Stimulated activated CD4-positive, alpha-beta T cell treated with anti-CD3 and anti-CD28 coated beads, TNF-alpha, amount 100 ng/mL, for 1 hour (primary cell): ENCODE data around the gene EFCAB5.
"Not testable (repeated sequence)": the region's sequence is repeated elsewhere in the genome, so short reads cannot be mapped to it uniquely, and the experiment has no call there.

ENCODE experiments used
- DNase-seq, 3 donors: peaks; one replicate each; pipeline ENCODE4 v3.0.0-alpha.2; 2020; ENCODE audit warnings: low read depth in 3 of 3, low spot score in 1 of 3

Gene EFCAB5

DNA sequence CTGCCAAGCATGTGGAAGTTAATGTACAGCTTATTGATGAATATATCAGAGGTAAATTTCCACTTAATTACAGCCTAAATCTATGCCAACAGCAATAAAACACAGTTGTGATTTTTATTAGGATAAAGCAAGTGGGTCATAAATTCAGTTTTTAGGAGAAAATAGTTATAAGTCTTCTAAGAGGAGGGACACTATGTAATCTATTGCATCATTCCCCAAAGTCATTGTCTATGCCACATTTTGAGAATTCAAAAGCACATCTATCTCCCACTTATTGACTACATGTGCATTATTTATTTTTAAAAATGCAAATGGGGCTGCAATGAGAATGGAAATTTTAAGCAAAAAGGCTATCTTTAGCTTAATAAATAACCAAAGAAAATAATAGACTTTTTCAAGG, 151.5 kb downstream of the EFCAB5 start:
- no peak for DNase-seq

DNA sequence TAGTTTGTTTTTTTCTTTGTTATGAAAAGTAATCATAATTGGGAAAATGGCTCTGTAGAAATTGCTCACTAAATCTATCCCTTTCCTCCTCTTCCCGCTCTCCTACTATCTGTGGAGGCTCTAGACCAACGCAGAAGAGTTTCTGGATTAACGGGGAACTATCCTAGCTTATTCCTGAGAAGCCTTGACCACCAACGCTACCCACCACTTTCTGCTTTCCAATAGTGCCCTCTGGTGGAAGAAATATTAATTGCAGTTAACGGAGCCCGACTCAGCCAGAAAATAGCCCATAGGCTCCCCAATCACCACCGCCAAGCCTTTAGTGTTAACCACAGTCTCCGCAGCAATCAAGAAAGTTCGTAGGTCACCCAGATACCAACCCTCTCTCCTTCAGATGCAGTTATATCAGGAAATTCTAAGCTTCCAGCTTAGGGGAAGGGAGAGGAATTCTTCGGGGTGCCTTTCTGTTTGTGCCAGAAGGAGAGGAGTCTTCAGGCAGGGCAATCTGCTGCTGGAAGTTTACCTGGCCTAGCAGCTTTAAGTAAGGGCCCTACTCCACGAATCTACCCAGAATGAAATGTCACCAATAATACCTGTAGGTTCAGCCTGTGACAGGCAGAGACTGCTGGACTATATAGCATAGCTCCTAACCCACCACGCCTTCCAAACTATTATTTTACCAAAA, 152.2 kb downstream of the EFCAB5 start:
- peak in 1 of 3 donors; percentile 18 for DNase-seq

DNA sequence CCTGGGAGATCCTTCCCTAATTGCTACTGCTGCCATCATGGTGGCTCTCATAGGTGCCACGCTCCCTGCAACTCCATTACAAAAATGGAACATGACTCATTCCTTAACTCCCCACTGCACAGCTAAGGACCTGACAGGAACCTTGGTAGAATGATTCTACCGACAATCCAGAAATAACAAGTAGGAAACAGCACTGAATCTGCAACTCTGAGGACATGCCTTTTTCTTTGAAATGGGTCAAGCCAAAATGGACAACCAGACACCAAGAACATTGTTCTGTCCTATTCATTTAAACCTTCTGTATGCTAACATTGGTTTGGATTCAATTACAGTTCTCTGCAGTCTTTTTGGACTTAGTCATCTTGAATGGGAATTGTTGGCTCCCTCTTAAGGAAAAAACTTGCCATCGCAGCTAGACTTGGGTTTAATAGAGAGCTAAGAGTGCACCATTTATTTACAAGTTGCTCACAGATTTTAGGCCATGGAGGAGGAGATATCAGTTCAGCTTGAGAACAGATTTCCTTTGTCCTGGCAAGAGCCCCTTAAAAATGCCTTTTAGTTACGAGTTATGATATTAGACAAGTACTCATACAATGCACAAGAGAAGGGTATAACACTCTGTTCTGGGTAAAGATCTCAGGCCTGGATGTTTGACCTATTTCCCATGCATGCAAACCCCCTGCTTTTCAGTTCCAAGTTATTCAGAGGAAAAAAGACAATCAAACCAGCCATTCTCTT, 154.2 kb downstream of the EFCAB5 start:
- DNase-seq: no peak

DNA sequence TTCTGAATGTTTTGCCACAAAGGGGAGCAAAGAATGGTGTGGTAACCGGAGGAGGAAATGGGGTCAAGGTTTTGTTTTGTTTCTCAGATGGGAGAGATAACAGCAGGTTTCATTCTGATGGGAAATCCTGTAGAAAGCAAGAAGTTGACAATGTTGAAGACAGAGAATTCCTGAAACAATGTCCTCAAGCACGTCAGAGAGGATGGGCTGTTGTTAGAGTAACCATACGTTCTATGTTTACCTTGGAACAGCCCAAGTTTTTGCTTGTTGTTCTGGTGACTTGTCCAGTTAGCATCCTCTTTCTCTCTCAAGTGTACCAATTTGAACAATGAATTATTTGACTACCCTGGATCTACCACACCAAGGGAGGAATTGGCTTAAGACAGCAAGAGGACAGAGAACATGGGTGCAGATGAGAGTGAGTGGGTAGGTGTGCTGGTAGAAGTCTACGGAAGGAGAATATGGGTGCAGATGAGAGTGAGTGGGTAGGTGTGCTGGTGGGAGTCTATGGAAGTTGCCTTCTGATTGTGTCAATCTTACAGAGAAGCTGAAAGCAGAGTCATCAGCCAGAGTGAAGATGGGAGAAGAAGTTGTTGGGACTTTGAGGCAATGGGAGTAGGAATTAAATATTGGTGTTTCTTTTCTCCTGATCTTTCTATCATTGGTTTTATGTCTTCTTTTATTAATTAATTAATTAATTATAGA, 160.4 kb downstream of the EFCAB5 start:
- DNase-seq: no peak

DNA sequence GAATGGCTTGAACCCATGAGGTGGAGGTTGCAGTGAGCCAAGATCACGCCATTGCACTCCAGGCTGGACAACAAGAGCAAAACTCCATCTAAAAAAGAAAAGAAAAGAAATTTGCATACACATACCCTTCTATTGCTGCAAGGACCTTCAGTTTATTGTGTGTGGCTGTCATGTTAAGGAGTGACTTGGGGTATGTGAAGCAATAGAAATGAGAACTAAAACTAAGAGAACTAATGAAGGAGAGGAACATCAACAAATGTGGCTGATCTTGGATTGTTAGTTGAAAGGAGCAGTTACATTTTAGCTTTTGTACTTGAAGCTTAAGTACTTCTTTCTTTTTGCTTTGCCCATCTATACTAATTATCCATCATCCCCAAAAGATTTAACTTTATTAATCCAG, 162.5 kb downstream of the EFCAB5 start:
- DNase-seq: no peak

DNA sequence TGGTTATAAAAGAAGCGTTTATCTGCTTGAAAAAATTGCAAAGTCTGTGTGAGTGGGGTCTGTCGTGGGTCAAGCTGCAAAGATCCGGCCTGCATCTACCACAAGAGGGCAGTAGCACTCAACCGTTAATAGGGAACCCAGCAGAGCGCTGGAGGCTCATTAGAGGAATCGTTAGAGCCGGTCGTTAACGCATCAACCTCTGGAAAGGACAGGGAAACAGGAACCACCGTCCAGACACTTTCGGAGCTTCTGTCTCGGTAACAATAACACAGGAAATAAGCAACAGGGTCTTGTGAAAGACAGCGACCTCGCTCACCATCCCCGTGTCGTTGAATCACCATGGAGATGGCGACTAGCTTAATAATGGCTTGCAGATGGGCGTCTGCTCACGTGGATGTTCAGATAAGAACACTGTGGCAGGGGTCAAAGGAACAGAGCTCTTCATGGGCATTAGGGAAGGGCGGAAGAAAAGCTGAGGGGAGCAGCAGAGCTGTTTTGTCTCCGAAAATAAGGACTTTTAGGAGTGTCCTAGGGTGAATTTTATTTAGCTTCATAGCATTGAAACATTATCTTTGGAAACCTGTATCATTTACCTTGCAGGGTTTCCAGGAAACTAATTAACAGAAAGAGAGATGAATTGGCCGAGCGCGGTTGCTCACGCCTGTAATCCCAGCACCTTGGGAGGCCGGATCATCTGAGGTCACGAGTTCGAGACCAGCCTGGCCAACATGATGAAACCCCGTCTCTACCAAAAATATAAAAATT, 163.3 kb downstream of the EFCAB5 start:
- peak; percentile 23 to 49 (median 35) for DNase-seq

DNA sequence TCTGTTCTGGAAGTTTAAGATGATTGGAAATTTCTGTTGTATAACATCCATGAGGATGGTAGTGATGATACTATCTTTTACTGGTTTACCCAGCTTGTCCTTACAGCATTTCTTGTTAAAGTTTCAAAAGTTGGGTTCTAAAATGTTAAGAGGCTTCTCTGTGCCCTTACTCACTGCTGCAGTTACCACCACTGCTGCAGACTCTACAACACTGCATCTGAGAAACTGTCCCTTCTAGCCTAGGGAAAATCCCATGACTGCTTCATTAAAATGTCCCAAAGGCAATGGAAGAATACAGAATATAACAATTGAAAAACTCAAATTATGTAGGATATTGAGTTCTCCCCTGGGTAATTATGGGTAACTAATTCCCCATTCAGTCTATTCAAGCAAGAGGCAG, 171.4 kb downstream of the EFCAB5 start:
- no peak for DNase-seq

DNA sequence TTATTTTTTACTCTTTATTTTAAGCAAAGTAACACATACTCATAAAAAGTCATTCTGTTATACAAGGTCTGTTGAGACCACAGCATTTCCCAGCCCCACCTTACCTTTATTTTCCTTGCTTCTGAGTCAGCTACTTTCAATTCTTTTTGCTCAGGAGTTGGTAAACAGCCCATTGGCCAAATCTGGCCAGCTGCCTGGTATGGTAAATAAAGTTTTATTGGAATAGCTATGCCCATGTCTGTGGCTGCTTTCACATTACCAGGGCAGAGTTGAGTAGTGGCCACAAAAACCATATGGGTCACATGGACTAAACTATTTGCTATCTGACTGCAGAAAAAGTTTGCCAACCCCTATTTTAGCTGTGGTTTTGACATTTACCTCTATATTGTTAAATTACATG, 171.8 kb downstream of the EFCAB5 start:
- no peak for DNase-seq

DNA sequence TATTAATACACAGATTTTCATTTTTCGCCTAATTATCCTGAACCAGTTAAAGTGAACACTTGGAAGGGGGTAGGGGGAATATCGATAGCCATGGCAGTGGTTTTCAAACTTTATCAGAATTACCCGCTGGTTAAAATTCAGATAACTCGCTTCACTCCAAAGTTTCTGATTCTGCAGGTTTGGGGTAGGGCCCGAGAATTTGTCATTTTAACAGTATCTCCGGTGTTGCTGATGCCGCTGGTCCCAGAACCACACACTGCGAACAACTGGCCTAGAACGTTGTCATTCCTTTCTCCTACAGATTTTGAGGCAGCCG, 174.9 kb downstream of the EFCAB5 start:
- no peak for DNase-seq

DNA sequence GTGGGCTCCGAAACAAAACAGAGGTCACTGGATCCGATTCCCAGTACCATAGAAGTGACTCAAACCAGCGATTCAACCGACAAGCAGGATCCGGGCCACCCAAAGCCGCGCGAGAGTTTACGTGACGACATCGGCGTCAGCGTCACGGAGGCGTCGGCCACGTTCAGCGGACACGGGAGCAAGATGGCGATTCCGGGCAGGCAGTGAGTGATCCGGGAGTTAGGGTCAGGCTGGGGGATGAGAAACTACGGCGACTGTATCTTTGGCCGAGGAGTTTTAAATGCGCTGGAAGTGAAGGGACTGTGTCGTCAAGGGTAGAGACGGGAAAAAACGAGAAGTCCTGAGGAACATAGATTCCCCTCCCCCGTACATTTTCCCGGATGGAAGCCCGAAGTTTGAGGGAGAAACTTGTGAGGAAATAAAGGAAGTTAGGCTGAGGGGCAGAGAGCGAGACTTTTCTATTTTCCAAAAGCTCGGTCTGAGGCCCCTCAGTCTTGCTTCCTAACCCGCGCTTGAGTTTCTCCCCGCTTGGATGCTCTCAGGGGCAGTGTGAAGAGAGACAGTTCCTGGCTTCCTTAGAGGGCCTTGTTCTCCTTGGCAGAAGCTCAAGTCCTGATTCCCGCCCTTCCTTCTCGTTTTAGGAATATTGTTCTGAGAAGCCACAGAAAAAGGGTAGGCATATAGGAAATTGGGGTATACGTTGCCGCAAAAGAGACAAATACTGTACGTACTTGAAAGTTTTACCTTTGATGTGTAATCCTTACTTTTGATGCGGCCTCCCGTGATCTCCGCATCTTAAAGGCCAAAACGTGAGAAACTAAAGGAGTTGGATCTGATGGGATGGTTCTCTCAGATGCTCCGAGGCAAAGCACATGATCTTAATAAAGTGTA, 175.5 kb downstream of the EFCAB5 start, which contains the start of gene NSRP1:
Gene NSRP1, plus strand, starts transcription at position 156 of the 891 bp plus-strand sequence. Its CDS starts 28 bp downstream, at position 184.
- DNase-seq: peak; percentile 74 to 85 (median 81)

DNA sequence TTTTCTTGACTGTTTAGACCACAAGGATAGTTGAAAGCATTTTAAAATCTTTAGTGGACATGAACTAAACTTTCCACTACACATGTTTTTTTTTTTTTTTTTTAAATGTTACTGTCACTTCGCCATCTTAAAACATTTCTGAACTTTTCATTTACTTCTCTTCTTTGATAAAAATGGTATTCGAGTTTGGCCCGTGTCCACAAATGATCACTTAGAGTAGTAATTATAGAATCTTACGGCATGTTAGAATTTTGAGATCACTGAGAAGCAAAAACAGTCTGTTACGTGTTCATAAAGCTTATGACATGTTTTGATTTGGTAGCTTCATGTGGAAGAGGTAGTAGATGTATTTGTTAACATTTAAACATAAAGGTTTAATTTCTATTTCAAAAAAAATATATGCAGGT, 176.2 kb downstream of the EFCAB5 start:
- DNase-seq: no peak

DNA sequence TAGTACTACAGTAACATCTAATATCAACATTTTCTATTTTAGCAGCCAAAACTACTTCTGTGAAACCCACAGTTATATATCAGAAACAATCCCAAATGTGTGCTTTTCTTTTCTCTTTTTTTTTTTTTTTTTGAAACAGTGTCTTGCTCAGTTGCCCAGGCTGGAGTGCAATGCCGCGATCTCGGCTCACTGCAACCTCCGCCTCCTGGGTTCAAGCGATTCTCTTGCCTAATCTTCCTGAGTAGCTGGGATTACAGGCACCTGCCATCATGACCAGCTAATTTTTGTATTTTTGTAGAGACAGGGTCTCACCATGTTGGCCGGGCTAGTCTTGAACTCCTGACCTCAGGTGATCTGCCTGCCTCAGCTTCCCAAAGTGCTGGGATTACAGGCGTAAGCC, 177.2 kb downstream of the EFCAB5 start:
- not testable (repeated sequence) for DNase-seq

DNA sequence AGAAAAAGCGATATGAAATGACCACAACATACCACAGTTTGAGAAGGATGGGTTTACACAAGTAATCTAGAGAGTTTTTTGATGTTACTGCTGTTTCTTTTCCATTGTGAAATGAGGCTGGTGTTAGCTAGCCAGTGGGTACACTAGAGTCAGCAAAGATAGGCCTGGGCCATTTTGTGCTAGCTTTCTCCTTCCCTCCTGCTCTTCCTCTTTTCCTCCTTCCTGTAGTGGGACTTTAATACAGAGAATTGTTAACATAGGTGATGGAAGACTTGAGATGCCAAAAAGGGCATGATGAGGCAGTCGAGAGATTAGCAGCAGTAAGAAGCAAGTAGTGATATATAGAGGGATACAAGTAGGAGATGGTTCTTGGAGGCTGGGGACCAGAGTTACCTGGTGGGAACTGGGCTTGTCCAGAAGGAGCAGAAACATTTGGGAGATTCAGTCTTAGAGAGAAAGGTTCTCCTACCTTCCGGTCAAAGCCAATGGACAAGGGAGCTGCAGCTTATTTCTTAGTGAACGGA, 182.9 kb downstream of the EFCAB5 start:
- no peak for DNase-seq

DNA sequence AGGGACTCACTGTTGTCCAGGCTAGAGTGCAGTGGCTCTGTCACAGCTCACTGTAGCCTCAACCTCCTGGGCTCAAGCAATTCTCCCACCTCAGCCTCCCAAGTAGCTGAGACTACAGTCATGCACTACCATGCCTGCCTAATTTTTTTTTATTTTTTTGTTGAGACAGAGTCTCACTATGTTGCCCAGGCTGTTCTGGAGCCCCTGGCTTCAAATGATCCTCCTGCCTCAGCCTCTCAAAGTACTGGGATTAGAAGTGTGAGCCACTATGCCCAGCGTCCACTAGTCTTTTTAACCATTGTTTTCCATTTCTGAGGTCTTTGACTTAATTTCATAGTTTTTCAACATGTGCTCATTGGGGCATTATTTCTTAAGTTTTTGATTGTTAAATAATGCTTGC, 188.7 kb downstream of the EFCAB5 start:
- DNase-seq: no peak

DNA sequence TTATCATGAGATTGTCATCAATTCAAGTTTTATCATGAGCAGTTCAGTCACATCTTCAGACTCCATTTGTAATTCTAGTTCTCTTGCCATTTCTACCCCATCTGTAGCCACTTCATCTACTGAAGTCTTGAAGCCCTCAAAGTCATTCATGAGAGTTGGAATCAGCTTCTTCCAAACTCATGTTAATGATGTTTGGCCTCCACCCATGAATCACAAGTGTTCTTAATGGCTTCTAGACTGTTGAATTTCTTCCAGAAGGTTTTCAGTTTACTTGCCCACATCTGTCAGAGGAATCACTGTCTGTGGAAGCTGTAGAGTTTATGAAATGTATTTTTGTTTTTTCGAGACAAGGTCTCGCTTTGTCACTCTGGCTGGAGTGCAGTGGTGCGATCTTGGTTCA, 191.2 kb downstream of the EFCAB5 start:
- DNase-seq: no peak

DNA sequence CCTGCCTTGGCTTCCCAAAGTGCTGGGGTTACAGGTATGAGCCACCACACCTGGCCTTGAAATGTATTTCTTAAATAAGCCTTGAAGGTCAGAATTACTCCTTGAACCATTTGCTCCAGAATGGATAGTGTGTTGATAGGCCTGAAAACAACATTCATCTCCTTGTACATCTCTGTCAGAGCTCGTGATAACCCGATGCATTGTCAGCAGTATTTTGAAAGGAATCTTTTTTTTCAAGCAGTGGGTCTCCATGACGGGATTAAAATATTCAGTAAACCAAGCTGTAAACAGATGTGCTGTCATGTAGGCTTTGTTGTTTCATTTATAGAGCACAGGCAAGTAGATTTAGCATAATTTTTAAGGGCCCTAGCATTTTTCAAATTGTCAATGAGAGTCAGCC, 191.8 kb downstream of the EFCAB5 start:
- DNase-seq: no peak

DNA sequence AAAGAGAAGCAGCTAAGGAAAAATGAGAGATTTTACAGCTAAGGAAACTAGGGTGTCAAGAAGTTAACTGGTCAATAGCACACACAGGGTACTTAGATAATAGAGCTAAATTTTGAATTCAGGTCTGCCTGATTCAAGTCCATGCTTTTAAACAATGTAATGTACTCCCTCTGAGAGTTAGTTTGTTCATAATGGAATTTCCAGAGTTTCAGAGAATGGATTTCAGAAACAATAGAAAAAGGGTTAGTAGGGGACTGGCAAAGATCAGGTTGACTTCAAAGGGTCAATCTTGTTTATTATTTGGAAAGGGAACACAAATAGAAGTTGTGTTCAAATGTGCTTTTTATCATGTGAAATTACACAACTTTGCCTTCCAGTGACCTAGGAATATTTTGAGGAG, 193.1 kb downstream of the EFCAB5 start:
- DNase-seq: no peak

DNA sequence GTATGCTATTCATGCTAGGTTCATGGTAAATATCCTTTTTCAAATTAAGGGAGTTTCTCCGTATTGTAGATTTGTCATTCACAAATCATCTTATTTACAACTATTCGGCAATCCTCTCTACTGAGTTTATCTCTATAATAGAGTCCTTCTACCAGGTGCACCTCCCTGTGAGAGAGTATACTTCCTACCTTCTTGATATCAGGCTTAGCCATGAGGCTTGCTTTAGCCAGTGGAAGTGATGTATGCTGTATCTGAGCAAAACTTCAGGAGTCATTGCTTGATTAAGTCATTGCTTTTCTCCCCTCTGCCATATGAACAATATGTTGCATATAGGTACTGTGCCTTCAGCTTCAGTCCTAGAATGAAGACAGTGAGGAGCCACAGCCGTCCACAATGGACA, 195.7 kb downstream of the EFCAB5 start:
- DNase-seq: no peak

DNA sequence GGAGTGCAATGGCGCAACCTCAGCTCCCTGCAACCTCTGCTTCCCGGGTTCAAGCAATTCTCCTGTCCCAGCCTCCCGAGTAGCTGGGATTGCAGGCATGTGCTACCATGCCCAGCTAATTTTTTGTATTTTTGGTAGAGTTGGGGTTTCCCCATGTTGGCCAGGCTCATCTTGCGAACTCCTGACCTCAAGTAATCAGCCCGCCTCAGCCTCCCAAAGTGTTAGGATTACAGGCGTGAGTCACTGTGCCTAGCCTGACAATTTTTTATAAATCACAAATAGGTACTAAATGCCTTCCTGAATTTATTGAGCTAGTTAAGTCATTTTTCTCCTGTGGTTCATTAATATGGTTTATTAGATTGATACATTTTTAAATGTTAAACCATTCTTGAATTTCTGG, 206.4 kb downstream of the EFCAB5 start:
- DNase-seq: not testable (repeated sequence)

DNA sequence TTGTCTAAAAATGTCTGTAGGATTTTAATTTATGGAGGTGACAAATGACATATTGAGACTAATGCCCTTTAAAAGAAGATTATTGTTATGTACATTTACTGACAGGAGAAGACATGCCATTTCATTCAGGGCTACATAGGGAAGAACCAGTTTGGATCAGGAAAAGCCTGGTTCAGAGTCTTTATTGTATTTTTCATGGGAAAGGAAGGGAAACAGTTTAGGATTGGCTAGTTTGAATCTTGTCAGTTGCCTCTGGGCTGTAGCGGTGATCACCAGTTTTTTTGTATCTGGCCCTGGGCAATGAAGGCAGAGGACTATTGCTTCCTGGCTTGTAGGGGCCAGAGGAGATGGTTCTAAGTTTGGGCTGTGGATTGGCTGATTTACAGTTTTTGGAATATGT, 206.9 kb downstream of the EFCAB5 start:
- no peak for DNase-seq
